ENCODE data around the gene MCM10. TPM values are rescaled to one million over a fixed set of nuclear protein-coding genes. Genes with fewer than 3 reads are reported as not detected.

MCM10 gene
- total and polyA plus RNA-seq, 10 of the 15 experiments (the other 5 are each of a cell fraction or from before 2014, with no cell fraction given): 5.8 to 35.1 (median 23.7) TPM

DNA sequence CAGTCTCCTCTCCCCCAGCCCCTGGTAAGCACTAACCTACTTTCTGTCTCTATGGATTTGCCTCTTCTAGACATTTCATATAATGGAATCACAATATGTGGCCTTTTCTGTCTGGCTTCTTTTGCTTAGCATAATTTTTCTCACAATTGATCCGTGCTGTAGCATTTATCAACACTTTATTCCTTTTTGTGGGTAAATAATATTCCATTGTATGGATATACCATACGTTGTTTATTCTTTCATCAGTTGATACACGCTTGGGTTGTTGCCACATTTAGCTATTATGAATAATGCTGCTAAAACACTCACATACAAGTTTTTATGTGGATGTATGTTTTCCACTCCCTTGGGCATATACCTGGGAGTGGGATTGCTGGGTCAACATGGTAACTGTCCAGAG is 25.8 kb downstream of the MCM10 start (continued):
- TF ChIP-seq EZH2 (IDR thresholded peaks at IDR 0.05; ENCODE audit: borderline replicate concordance, control insufficient read depth, low read depth, low read length) (no peak), NRF1 (conservative IDR thresholded peaks at IDR 0.05; ENCODE audit: low read depth, low read length) (no peak)

DNA sequence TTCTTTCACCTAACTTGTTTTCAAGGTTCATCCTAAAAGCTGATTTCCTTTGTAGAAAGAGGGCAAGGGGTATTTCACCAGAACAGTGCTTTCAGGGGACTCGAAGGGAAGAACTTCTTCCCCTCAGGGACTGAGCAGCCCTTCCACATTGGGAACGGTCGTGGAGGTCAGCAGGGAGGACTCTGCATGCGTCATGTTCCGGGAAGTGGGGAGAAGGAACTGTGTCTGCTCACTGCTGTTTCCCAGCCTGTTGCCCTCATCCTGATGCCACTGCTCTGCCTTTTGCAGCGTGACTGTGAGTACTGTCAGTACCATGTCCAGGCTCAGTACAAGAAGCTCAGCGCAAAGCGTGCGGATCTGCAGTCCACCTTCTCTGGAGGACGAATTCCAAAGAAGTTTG is 27.2 kb downstream of the MCM10 start:
- H3K27me3 ChIP-seq (replicated peaks in 1 of 2; ENCODE audit: control insufficient read depth in 2 of 2, insufficient read depth in 2 of 2, low read length in 1 of 2): no peaks in the 10 kb centered on the region
- no peak for ATAC-seq
- H3K27ac ChIP-seq (ENCODE audit: control insufficient read depth, insufficient read depth): no peak overlapping the region
- 93% methylated on average over 10 of the region's 10 CpGs for WGBS (ENCODE audit: insufficient coverage, insufficient replicate concordance, low lambda C conversion rate, missing lambda C conversion rate)
- no peaks in the 10 kb centered on the region; the same call in 2 of the 3 replicates for H3K9me3 ChIP-seq (replicated peaks; ENCODE audit: control insufficient read depth, insufficient read depth, low read length)
- no peaks in the 10 kb centered on the region for H3K79me2 ChIP-seq (ENCODE audit: control insufficient read depth, insufficient read depth, low read length)
- no peak overlapping the region for H2AFZ ChIP-seq (ENCODE audit: control insufficient read depth, low read depth, low read length)
- no peak for DNase-seq (ENCODE audit: low read depth, low spot score)
- CTCF ChIA-PET: no interaction called here
- POLR2A ChIA-PET: interaction anchor here (0.6 kb wide), 1 partner anchor 87 kb away, joined by 6 read pairs; no protein-coding TSS in a partner anchor
- peaks cover under 1% of the 10 kb centered on the region; the same call in 1 of the 2 replicates for H3K4me1 ChIP-seq (ENCODE audit: control insufficient read depth, insufficient read depth, low read length)
- SMC1A ChIA-PET (ENCODE audit: uncharacterized antibody, unreplicated experiment): no interaction called here
- in situ Hi-C loops (cut with MboI): no loop called here
- RAD21 ChIA-PET (ENCODE audit: unreplicated experiment): no interaction called here
- no TSS peak for BruUV-seq (replicated peaks)
- peaks cover 14 to 19% of the 10 kb centered on the region in 2 experiments for H3K36me3 ChIP-seq (ENCODE audit: control insufficient read depth in 2 of 2, insufficient read depth in 2 of 2, low read length in 1 of 2)
- no peak overlapping the region for H3K4me2 ChIP-seq (ENCODE audit: control insufficient read depth, insufficient read depth)
- H3K4me3 ChIP-seq: no peak overlapping the region
- no peak for FAIRE-seq
- H3K9ac ChIP-seq (ENCODE audit: control insufficient read depth, insufficient read depth, low read length): no peak overlapping the region
- intact Hi-C loops (cut with micrococcal nuclease; ENCODE audit: unreplicated experiment): no loop called here
- no peaks in the 10 kb centered on the region for H4K20me1 ChIP-seq (ENCODE audit: control insufficient read depth, insufficient read depth)
- no peak for TF ChIP-seq JUNB (IDR thresholded peaks at IDR 0.05)
- no peak for TF ChIP-seq STAT1 (conservative IDR thresholded peaks at IDR 0.05)
- no peak for TF ChIP-seq CBX3 (IDR thresholded peaks at IDR 0.05; ENCODE audit: borderline replicate concordance, low read depth)
- TF ChIP-seq MTA3 (IDR thresholded peaks at IDR 0.05; ENCODE audit: borderline replicate concordance, low read length): no peak
- TF ChIP-seq NR2C1 (IDR thresholded peaks at IDR 0.05): no peak
- no peak for TF ChIP-seq EZH2 (IDR thresholded peaks at IDR 0.05; ENCODE audit: borderline replicate concordance, control insufficient read depth, low read depth, low read length)
- TF ChIP-seq FOS (IDR thresholded peaks at IDR 0.05; ENCODE audit: borderline replicate concordance, extremely low read depth, insufficient read length): no peak
- no peak for TF ChIP-seq SMC3 (IDR thresholded peaks at IDR 0.05; ENCODE audit: borderline replicate concordance, low read length)
- TF ChIP-seq, protein P1, sequence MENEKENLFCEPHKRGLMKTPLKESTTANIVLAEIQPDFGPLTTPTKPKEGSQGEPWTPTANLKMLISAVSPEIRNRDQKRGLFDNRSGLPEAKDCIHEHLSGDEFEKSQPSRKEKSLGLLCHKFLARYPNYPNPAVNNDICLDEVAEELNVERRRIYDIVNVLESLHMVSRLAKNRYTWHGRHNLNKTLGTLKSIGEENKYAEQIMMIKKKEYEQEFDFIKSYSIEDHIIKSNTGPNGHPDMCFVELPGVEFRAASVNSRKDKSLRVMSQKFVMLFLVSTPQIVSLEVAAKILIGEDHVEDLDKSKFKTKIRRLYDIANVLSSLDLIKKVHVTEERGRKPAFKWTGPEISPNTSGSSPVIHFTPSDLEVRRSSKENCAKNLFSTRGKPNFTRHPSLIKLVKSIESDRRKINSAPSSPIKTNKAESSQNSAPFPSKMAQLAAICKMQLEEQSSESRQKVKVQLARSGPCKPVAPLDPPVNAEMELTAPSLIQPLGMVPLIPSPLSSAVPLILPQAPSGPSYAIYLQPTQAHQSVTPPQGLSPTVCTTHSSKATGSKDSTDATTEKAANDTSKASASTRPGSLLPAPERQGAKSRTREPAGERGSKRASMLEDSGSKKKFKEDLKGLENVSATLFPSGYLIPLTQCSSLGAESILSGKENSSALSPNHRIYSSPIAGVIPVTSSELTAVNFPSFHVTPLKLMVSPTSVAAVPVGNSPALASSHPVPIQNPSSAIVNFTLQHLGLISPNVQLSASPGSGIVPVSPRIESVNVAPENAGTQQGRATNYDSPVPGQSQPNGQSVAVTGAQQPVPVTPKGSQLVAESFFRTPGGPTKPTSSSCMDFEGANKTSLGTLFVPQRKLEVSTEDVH (IDR thresholded peaks at IDR 0.05; ENCODE audit: low read depth, partially characterized antibody): no peak
- TF ChIP-seq STAT3 (IDR thresholded peaks at IDR 0.05; ENCODE audit: low read depth, low read length): no peak
- TF ChIP-seq BHLHE40 (IDR thresholded peaks at IDR 0.05; ENCODE audit: borderline replicate concordance in 1 of 2, low read depth in 2 of 2, low read length in 1 of 2): no peak
- no peak for TF ChIP-seq MYC (IDR thresholded peaks at IDR 0.05; ENCODE audit: insufficient read depth, insufficient read length, insufficient replicate concordance, low read length, severe bottlenecking)
- TF ChIP-seq, protein P2, sequence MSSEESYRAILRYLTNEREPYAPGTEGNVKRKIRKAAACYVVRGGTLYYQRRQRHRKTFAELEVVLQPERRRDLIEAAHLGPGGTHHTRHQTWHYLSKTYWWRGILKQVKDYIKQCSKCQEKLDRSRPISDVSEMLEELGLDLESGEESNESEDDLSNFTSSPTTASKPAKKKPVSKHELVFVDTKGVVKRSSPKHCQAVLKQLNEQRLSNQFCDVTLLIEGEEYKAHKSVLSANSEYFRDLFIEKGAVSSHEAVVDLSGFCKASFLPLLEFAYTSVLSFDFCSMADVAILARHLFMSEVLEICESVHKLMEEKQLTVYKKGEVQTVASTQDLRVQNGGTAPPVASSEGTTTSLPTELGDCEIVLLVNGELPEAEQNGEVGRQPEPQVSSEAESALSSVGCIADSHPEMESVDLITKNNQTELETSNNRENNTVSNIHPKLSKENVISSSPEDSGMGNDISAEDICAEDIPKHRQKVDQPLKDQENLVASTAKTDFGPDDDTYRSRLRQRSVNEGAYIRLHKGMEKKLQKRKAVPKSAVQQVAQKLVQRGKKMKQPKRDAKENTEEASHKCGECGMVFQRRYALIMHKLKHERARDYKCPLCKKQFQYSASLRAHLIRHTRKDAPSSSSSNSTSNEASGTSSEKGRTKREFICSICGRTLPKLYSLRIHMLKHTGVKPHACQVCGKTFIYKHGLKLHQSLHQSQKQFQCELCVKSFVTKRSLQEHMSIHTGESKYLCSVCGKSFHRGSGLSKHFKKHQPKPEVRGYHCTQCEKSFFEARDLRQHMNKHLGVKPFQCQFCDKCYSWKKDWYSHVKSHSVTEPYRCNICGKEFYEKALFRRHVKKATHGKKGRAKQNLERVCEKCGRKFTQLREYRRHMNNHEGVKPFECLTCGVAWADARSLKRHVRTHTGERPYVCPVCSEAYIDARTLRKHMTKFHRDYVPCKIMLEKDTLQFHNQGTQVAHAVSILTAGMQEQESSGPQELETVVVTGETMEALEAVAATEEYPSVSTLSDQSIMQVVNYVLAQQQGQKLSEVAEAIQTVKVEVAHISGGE (CRISPR knock-in tag; IDR thresholded peaks at IDR 0.05): no peak

Data from GM12878 (cell line).